ENCODE results near the gene HJV.

DNA sequence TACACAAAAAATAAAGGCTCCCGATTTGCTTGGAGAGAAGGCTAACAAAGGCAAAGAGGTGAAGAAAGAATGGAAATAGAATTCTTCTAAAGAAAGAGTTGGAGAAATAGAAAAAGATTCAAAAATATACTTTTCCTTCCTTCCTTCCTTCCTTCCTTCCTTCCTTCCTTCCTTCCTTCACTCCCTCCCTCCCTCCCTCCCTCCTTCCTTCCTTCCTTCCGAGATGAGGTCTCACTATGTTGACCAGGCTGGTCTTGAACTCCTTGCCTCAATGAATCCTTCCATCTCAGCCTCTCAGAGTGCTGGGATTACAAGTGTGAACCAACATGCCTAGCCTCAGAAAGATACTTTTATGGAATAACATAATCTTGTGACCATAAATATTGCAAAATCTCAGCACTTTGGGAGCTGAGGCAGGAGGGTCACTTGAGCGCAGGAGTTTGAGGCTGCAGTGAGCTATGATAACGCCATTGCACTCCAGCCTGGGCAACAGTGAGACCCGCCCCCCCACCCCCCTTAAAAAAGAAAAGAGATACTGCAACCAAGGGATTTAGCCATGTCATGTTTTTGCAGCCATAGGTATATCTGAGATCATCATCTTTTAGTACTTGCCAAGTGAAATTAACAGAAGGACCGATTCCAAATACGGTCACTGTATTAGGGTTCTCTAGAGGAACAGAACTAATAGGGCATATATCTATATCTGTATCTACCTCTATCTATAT lies 1.0 kb upstream of the HJV start:
- TF ChIP-seq POLR2A (IDR thresholded peaks at IDR 0.05) = no peak
- TF ChIP-seq, protein P1, sequence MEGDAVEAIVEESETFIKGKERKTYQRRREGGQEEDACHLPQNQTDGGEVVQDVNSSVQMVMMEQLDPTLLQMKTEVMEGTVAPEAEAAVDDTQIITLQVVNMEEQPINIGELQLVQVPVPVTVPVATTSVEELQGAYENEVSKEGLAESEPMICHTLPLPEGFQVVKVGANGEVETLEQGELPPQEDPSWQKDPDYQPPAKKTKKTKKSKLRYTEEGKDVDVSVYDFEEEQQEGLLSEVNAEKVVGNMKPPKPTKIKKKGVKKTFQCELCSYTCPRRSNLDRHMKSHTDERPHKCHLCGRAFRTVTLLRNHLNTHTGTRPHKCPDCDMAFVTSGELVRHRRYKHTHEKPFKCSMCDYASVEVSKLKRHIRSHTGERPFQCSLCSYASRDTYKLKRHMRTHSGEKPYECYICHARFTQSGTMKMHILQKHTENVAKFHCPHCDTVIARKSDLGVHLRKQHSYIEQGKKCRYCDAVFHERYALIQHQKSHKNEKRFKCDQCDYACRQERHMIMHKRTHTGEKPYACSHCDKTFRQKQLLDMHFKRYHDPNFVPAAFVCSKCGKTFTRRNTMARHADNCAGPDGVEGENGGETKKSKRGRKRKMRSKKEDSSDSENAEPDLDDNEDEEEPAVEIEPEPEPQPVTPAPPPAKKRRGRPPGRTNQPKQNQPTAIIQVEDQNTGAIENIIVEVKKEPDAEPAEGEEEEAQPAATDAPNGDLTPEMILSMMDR (IDR thresholded peaks at IDR 0.05) = no peak
